Measurements from ENCODE around the gene DNAJB6. TPM values are rescaled to one million over a fixed set of nuclear protein-coding genes. Genes with fewer than 3 reads are reported as not detected.

DNAJB6 gene
- polyA plus RNA-seq, 1 experiment = 188 TPM

DNA sequence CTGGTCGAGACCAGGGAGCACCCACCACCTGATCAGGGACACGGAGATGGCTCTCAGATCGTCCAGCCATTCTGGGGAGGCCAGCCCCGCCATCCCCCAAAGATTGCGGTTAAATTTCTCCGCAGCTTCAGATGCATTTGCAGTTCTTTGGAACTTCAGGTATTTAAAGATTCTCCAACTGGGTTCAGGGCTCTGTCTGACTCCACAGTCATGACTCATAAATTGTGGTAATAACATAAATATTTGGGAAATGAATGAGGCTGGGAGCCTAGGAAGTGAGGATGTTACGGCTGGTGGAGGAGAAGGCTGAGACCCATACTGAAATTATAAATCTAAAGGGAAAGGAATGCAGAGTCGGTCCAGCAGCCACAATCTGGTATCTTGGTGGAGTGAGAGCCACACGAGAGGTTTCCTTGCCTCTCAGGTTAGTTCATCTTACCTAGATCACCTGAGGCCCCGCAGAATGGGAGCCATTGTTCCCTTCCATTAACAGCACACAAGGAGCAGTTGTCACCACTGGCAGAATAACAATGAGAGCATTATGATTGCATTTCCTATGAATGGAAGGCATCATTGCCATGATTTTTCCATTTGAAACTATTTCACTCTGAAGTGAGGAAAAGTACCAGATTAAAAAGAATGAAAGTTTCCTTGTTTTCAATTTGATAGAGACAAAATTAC, 26.7 kb upstream of the DNAJB6 start:
- TF ChIP-seq, protein P1, sequence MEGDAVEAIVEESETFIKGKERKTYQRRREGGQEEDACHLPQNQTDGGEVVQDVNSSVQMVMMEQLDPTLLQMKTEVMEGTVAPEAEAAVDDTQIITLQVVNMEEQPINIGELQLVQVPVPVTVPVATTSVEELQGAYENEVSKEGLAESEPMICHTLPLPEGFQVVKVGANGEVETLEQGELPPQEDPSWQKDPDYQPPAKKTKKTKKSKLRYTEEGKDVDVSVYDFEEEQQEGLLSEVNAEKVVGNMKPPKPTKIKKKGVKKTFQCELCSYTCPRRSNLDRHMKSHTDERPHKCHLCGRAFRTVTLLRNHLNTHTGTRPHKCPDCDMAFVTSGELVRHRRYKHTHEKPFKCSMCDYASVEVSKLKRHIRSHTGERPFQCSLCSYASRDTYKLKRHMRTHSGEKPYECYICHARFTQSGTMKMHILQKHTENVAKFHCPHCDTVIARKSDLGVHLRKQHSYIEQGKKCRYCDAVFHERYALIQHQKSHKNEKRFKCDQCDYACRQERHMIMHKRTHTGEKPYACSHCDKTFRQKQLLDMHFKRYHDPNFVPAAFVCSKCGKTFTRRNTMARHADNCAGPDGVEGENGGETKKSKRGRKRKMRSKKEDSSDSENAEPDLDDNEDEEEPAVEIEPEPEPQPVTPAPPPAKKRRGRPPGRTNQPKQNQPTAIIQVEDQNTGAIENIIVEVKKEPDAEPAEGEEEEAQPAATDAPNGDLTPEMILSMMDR (IDR thresholded peaks at IDR 0.05; ENCODE audit: low read depth, low read length) = no peak
- Histone ChIP-seq H3K27me3 (ENCODE audit: control insufficient read depth, insufficient read depth, low read length) (no peaks in the 10 kb centered on the region), H3K9me3 (ENCODE audit: control insufficient read depth, insufficient read depth, low read length) (no peaks in the 10 kb centered on the region; the same call in 1 of the 2 replicates), H3K27ac (ENCODE audit: low read depth, low read length) (peak overlapping the region; percentile 100), H3K4me3 (ENCODE audit: low read depth, low read length) (no peak overlapping the region)
- DNase-seq (ENCODE audit: low read depth, low spot score) = peak; percentile 90
- POLR2A ChIA-PET = interaction anchor here (2.1 kb wide), 1 partner anchor 27 kb away, joined by 7 read pairs; the partner anchor contains the start of gene DNAJB6
- CTCF ChIA-PET = no interaction called here

DNA sequence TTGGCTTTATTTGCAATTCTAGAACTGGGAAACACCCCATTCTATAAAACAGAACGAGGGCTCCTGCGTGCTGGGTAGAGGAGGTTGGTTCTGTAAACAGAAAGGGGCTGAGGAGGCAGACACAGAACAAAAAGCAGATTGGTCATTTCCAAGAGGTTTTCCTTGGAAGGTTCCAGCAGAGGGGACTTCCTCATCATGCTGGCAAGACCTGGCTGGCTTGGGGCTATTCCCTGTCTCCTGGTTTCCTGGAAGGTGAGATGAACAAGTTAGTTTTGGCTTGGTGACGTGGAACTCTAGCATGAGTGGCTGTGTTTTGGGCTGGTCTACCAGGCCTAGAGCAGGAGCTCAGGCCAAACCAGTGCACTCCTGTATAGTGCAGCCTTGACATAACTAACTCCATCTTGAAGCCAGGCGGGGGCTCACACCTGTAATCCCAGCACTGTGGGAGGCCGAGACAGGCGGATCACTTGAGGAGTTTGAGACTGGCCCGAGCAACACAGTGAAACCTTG, 26.1 kb upstream of the DNAJB6 start:
- no peak for DNase-seq (ENCODE audit: low read depth, low spot score)
- POLR2A ChIA-PET = interaction anchor here (1.3 to 2.1 kb wide), 2 partner anchors 10 to 26 kb away, joined by 3 to 7 read pairs; partner anchors contain the start of gene DNAJB6
- CTCF ChIA-PET = interaction anchor here (0.7 to 1.7 kb wide), 2 partner anchors 16 to 28 kb away, joined by 3 to 9 read pairs; no protein-coding TSS in a partner anchor
- TF ChIP-seq, protein P1 (IDR thresholded peaks at IDR 0.05; ENCODE audit: low read depth, low read length) = no peak
- H3K27me3 ChIP-seq (ENCODE audit: control insufficient read depth, insufficient read depth, low read length) = no peaks in the 10 kb centered on the region
- H3K27ac ChIP-seq (ENCODE audit: low read depth, low read length) = peak overlapping the region; percentile 100
- no peaks in the 10 kb centered on the region; the same call in 1 of the 2 replicates for H3K9me3 ChIP-seq (ENCODE audit: control insufficient read depth, insufficient read depth, low read length)
- H3K4me3 ChIP-seq (ENCODE audit: low read depth, low read length) = no peak overlapping the region

DNA sequence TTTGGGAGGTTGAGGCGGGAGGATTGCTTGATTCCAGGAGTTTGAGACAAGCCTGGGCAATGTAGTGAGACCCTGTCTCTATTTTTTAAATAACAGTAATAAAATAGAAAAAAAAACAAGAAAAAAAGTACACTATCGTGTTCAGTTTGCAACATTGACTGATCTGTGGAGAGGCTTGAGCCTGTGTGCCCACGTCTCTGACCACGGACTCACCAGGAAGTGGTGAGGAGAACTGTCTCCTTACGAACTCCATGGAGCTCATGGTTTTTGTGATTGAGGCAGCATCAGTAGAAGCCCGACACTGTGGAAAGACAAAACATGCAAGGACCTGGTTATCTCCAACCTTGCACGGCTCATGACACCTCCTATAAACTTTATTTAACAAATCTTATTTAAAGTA, 23.9 kb upstream of the DNAJB6 start:
- POLR2A ChIA-PET = no interaction called here
- H3K27ac ChIP-seq (ENCODE audit: low read depth, low read length) = no peak overlapping the region
- H3K4me3 ChIP-seq (ENCODE audit: low read depth, low read length) = no peak overlapping the region
- TF ChIP-seq, protein P1 (IDR thresholded peaks at IDR 0.05; ENCODE audit: low read depth, low read length) = no peak
- CTCF ChIA-PET = interaction anchor here (2.0 kb wide), 1 partner anchor 40 kb away, joined by 14 read pairs; no protein-coding TSS in a partner anchor
- no peak for DNase-seq (ENCODE audit: low read depth, low spot score)
- no peaks in the 10 kb centered on the region for H3K27me3 ChIP-seq (ENCODE audit: control insufficient read depth, insufficient read depth, low read length)
- H3K9me3 ChIP-seq (ENCODE audit: control insufficient read depth, insufficient read depth, low read length) = no peaks in the 10 kb centered on the region; the same call in 1 of the 2 replicates

DNA sequence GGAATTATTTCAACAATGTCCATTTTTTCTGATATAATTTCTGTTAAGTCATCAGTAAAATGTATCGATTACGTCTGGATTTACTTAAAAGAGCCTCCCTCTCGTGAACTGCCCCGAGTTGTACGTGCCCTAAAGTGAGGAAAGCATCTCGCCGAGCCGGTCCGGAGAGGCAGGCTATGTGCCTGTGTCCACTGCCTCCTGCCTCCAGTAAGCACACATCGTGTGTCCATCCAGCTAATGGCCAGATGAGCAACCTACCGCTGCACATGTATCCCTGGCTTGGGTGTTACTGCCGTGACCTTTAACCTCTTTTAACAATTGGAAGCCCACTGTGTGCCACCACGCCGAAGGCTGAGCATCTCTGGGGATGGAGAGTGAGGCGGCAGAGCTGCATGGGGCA, 23.2 kb upstream of the DNAJB6 start:
- Histone ChIP-seq H3K27ac (ENCODE audit: low read depth, low read length) (no peak overlapping the region), H3K4me3 (ENCODE audit: low read depth, low read length) (no peak overlapping the region), H3K9me3 (ENCODE audit: control insufficient read depth, insufficient read depth, low read length) (no peaks in the 10 kb centered on the region; the same call in 1 of the 2 replicates), H3K27me3 (ENCODE audit: control insufficient read depth, insufficient read depth, low read length) (no peaks in the 10 kb centered on the region)
- ChIA-PET POLR2A (no interaction called here), CTCF (interaction anchor here (1.1 to 2.0 kb wide), 2 partner anchors 40 to 73 kb away, joined by 3 to 14 read pairs; no protein-coding TSS in a partner anchor)
- TF ChIP-seq, protein P1 (IDR thresholded peaks at IDR 0.05; ENCODE audit: low read depth, low read length) = no peak
- no peak for DNase-seq (ENCODE audit: low read depth, low spot score)
